H1 (cell line): Measurements from ENCODE around the gene HOMER2. TPM values are rescaled to one million over a fixed set of nuclear protein-coding genes. Genes with fewer than 3 reads are reported as not detected.

Source experiments
- BACH1 ChIP-seq: IDR thresholded peaks from 2 replicates; pipeline ENCODE4 v1.6.1; 2012; ENCODE audit warnings: low read length, improper control_type of control experiment
- CREB1 ChIP-seq: IDR thresholded peaks from 2 replicates; pipeline ENCODE4 v1.6.1; 2012; ENCODE audit warnings: inconsistent platforms
- HDAC2 ChIP-seq, 2 experiments: fragments of 300-600 bp in 1 of 2; sonication (generic) in 1 of 2; IDR thresholded peaks; 2 replicates each; pipeline ENCODE4 v1.6.1; 2011 to 2012; ENCODE audit warnings: low read depth in 2 of 2, low read length in 2 of 2, mild to moderate bottlenecking in 2 of 2, moderate library complexity in 2 of 2, borderline replicate concordance in 1 of 2, inconsistent platforms in 1 of 2
- JUND ChIP-seq: IDR thresholded peaks from 2 replicates; pipeline ENCODE4 v1.6.1; 2011; ENCODE audit warnings: mild to moderate bottlenecking, improper control_type of control experiment, low read length
- KDM4A ChIP-seq: IDR thresholded peaks from one replicate; pipeline ENCODE4 v1.7.1; 2012; ENCODE audit warnings: low read depth, mild to moderate bottlenecking, moderate library complexity, low read length, inconsistent platforms; ENCODE audit not compliant: severe bottlenecking
- POLR2A ChIP-seq, 2 experiments: IDR thresholded peaks; 1 replicate in 1 of 2; 2 replicates in 1 of 2; pipeline ENCODE4 v1.6.1; 2011; ENCODE audit warnings: low read depth in 2 of 2, low read length in 2 of 2, mild to moderate bottlenecking in 2 of 2; ENCODE audit errors: control extremely low read depth in 1 of 2
- RFX5 ChIP-seq: IDR thresholded peaks from 2 replicates; pipeline ENCODE4 v1.6.1; 2011; ENCODE audit warnings: low read depth, low read length, improper control_type of control experiment, borderline replicate concordance
- RNF2 ChIP-seq: fragments of 200-900, 300-1000 bp; sonication (generic); IDR thresholded peaks from 2 replicates; pipeline ENCODE4 v1.7.1; 2016; ENCODE audit warnings: borderline replicate concordance, low read depth, mild to moderate bottlenecking, antibody characterized with exemption, low read length; ENCODE audit not compliant: poor library complexity, severe bottlenecking; ENCODE audit errors: missing control alignments
- polyA plus RNA-seq, 7 experiments: library from polyadenylated mRNA; depleted of rRNA in 3 of 7; stranded (reverse) in 5 of 7; unstranded in 2 of 7; fragments of >200 nt in 5 of 7; fragments of 200-250 nt in 2 of 7; gene quantifications; 1 replicate in 5 of 7; 2 replicates in 1 of 7; 4 replicates in 1 of 7; pipeline versions ENCODE4 v1.2.1 to v1.2.3, GENCODE V29; 2011 to 2013; ENCODE audit warnings: missing spikeins in 2 of 7, mixed read lengths in 2 of 7
- total RNA-seq: library from RNA; stranded (reverse); fragmentation: NEBNext Ultra II Directional; extraction: Animal tissue kit (Norgen Biotek cat#: 25700); gene quantifications from 2 replicates; pipeline ENCODE4 v1.2.1, GENCODE V29; 2021

Gene HOMER2
- total and polyA plus RNA-seq, 2 of the 8 experiments (the other 6 are each of a cell fraction or from before 2014, with no cell fraction given), result 12.5 to 27.6 TPM

DNA sequence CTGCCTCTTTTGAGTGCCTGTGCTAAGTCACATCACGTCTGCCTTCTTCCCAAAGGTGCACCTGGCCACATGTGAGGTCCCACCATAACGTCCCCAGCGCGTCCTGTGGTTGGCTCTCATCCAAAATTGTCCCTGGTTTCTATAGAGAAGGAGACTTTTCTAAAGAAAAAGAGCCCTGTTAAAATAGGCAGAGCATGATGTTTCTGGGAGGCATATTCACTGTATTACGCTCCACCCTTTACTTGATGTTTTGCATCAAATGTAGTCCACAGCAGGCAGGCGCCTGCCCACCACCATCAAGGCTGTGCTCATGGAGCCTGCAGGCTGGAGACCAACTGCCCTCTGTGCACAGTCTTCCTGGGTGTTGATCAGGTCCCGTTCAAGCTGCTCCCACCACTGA is 106.8 kb downstream of the HOMER2 start (continued):
- TF ChIP-seq HDAC2 (IDR thresholded peaks at IDR 0.05; ENCODE audit: borderline replicate concordance in 1 of 2, low read depth in 2 of 2, low read length in 2 of 2) (no peak), RFX5 (no peak), KDM4A (no peak), CREB1 (no peak), RNF2 (no peak), JUND (no peak), POLR2A (IDR thresholded peaks at IDR 0.05; ENCODE audit: control extremely low read depth in 1 of 2, low read depth in 2 of 2, low read length in 2 of 2) (no peak), BACH1 (no peak)
